ENCODE data around the gene PRRG2. TPM values are rescaled to one million over a fixed set of nuclear protein-coding genes. Genes with fewer than 3 reads are reported as not detected.

The PRRG2 gene
- total RNA-seq, 1 experiment from 2014 or later: not detected

- DNase-seq (ENCODE audit: low spot score): peak; percentile 97
- in situ Hi-C loops (cut with HindIII; ENCODE audit: low sequenced_read_pairs): no loop called here
Measured at GRCh38 chr19:49580264-49581006, 681 bp upstream of the PRRG2 start, which contains the start of gene NOSIP. TSS of gene NOSIP (minus strand) at chr19:49580556. CDS start at chr19:49560691, 19,865 bp downstream.

DNA sequence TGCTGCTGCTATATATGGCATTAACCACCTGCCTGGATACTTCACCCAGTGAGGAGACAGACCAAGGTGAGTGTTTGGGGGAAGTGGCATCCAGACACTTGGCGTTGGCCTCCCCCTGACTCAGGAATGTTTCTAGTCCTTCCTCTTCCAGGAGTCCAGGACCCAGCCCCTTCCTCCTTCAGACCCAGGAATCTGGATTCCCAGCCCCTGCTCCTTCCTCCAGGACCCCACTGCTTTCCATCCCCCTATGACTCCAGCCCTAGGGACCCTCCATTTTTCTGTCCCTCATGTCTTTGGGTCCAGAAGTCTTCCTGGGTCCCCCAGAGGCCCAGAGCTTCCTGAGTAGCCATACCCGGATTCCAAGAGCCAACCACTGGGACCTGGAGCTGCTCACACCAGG lies 2.1 kb downstream of the PRRG2 start:
- in situ Hi-C loops (cut with HindIII; ENCODE audit: low sequenced_read_pairs): no loop called here

GRCh38 chr19:49585023-49585422 lies 3.9 kb downstream of the PRRG2 start:
- in situ Hi-C loops (cut with HindIII; ENCODE audit: low sequenced_read_pairs): no loop called here
- DNase-seq (ENCODE audit: low spot score): no peak

More for the DNA sequence above, 2.1 kb downstream of the PRRG2 start:
- no peak for DNase-seq (ENCODE audit: low spot score)

DNA sequence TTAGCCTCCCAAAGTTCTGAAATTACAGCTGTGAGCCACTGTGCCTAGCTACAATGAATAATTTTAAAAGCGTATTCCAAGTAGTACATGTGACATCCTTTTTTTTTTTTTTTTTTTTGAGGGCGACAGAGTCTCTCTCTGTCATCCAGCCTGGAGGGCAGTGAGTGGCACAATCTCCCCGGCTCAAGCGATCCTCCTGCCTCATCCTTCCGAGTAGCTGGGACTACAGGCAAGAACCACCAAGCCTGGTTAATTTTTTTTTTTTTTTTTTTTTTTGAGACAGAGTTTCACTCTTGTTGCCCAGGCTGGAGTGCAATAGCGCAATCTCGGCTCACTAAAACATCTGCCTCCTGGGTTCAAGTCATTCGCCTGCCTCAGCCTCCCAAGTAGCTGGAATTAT lies 6.1 kb downstream of the PRRG2 start:
- no peak for DNase-seq (ENCODE audit: low spot score)
- in situ Hi-C loops (cut with HindIII; ENCODE audit: low sequenced_read_pairs): no loop called here

GRCh38 chr19:49588365-49589122 lies 7.4 kb downstream of the PRRG2 start:
- DNase-seq (ENCODE audit: low spot score): no peak
- in situ Hi-C loops (cut with HindIII; ENCODE audit: low sequenced_read_pairs): no loop called here

DNA sequence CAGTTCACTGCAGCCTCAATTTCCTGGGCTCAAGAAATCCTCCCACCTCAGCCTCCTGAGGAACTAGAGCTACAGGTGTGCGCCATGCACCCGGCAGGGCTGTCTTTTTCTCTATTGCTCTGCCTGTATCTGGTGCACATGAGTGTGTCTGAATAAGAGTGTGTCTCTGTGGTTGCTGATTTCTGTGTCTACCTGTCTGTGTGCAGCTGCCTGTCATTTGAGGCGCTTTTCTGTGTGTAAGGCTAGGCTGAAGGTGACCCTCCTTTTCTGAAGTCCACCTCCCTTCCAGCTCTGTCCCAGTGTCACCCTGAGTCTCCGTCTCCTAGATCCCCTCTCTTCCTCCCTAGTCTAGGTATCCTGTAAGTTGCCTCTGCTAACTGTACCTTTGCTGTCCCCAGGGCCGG lies 8.4 kb downstream of the PRRG2 start:
- in situ Hi-C loops (cut with HindIII; ENCODE audit: low sequenced_read_pairs): no loop called here
- DNase-seq (ENCODE audit: low spot score): no peak

DNA sequence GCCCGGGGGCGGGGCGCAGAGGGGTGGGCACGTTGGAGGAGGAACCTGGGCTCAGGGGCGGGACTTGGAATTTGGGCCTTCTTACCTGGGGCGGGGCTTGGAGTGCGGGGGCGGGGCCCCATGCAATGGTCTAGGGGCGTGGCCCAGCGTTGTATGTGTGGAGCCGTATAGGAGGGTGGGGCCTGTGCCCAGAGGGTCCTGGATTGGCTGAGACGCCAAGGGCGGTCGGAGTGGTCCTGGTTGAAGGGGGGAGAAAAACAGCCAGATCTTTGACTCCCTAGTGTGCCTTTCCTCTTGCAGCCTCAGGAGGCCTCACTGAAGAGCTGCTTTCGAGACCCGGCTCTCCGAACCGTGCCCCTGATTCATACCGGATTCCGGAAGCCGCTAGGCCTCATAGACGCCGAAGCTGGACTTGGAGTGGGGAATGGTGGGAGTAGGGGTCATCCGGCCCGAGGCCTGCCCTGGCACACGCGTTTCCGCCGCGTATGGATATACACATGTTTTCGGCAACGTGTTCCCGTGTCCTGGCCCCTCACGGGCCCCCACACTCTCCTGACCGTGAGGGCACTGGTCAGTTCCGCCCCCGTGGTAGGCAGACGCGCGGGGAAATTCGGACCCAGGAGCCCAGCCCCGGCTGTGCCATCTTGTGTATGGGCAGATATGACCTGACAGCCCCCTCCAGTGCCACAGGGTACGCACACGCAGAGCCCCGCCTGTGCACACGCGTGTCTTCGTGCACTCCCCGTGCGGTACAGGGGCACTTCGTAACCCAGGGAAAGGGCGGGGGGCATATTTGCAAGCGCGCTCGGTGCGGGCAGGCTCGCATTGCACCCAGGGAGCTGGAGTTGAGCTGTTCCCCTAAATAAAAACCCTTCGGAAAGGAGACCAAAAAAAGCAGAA lies 9.2 kb downstream of the PRRG2 start:
- in situ Hi-C loops (cut with HindIII; ENCODE audit: low sequenced_read_pairs): no loop called here
- DNase-seq (ENCODE audit: low spot score): peak; percentile 97

- in situ Hi-C loops (cut with HindIII; ENCODE audit: low sequenced_read_pairs): no loop called here
- peak; percentile 79 for DNase-seq (ENCODE audit: low spot score)
Measured at GRCh38 chr19:49590971-49591730, 10.0 kb downstream of the PRRG2 start, which contains the start of gene PRR12. TSS of gene PRR12 (plus strand) at chr19:49591182. CDS start at chr19:49591655, 473 bp downstream.

- in situ Hi-C loops (cut with HindIII; ENCODE audit: low sequenced_read_pairs): no loop called here
- DNase-seq (ENCODE audit: low spot score): peak; percentile 50
Measured at GRCh38 chr19:49591731-49592485, 10.8 kb downstream of the PRRG2 start.

DNA sequence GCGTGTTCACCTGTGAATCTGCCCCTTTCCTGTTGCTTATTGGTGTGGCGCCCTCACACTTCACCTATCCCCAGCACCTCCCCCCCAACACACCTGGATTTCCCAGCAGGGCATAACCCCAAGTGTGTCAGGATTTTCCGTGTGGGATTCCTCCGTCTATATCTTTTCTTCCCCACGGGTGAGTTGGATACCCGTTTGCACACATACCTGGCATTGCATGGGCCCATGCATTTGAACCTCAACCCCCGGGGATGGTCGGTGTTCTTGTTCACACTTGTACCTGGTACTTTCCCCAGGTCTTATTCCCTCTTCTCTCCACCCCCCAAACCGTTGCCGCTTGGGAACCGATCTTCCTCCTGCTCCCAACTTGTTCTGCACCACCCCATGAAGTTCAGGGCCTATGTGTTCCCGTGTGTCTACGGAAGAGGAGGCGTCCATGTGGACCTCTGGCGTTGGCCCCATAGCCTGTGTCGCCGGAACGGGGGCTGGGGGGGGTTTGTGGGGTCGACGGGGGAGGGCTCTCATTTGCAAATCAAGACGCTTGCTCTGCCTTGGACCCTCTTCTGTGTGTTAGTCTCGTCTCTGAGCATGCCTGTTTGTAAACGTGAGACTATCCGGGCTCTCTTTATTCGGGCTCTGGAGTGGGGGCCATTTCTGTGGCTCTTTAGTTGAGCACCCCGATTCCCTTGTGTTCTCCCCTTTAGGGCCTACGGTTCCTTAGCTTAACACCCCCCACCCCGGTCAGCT lies 11.5 kb downstream of the PRRG2 start:
- DNase-seq (ENCODE audit: low spot score): peak; percentile 34
- in situ Hi-C loops (cut with HindIII; ENCODE audit: low sequenced_read_pairs): no loop called here

GRCh38 chr19:49593233-49594113 lies 12.4 kb downstream of the PRRG2 start:
- DNase-seq (ENCODE audit: low spot score): peak; percentile 95
- in situ Hi-C loops (cut with HindIII; ENCODE audit: low sequenced_read_pairs): no loop called here

GRCh38 chr19:49594157-49594992 lies 13.3 kb downstream of the PRRG2 start:
- in situ Hi-C loops (cut with HindIII; ENCODE audit: low sequenced_read_pairs): no loop called here

DNA sequence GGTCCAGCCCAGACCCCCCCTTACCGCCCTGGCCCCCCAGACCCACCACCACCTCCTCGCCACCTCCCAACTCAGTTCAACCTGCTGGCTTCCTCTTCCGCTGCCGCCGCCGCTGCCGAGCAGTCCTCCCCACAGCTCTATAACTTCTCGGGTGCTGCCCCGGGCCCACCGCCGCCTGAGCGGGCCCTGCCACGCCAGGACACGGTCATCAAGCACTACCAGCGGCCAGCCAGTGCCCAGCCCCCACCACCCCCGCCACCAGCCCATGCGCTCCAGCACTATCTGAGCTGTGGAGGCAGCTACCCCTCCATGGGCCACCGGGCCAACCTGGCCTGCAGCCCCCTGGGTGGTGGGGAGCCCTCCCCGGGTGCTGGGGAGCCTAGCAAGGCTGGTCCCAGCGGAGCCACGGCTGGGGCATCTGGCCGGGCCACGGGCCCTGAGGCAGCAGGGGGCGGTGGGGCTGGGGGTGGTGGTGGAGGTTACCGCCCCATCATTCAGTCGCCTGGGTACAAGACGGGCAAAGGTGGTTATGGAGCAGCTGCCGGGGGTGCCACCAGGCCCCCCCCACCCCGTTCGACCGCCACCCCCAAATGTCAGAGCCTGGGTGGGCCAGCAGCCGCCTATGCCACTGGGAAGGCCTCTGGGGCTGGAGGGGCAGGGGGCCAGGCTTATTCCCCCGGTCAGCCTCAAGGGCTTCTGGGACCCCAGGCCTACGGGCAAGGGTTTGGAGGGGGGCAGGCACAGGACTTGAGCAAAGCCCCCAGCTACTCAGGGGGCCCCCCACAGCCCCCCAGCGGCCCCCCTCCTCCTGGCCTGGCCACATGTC lies 14.1 kb downstream of the PRRG2 start:
- in situ Hi-C loops (cut with HindIII; ENCODE audit: low sequenced_read_pairs): no loop called here
- no peak for DNase-seq (ENCODE audit: low spot score)

More at GRCh38 chr19:49594157-49594992, 13.3 kb downstream of the PRRG2 start:
- DNase-seq (ENCODE audit: low spot score): no peak

GRCh38 chr19:49595819-49596404 lies 14.8 kb downstream of the PRRG2 start:
- DNase-seq (ENCODE audit: low spot score): peak; percentile 84
- in situ Hi-C loops (cut with HindIII; ENCODE audit: low sequenced_read_pairs): no loop called here
